HAP-1 (cell line): Measurements from ENCODE around the gene HNRNPL.
"Not testable (repeated sequence)": the region's sequence is repeated elsewhere in the genome, so short reads cannot be mapped to it uniquely, and the experiment has no call there.

Source experiments
- DNase-seq, 2 experiments: peaks; one replicate each; pipeline ENCODE4 v3.0.0-alpha.2; 2016 to 2020; ENCODE audit warnings: low spot score in 2 of 2
- H3K27me3 ChIP-seq: fragments of 250-450 bp; sonication (Bioruptor Pico); 2 replicates; pipeline ENCODE4 v1.5.1; 2020; ENCODE audit warnings: low read depth, mild to moderate bottlenecking, moderate library complexity
- H3K36me3 ChIP-seq: fragments of 250-450 bp; sonication (Bioruptor Pico); replicated peaks from 2 replicates; pipeline ENCODE4 v1.5.1; 2020; ENCODE audit warnings: mild to moderate bottlenecking
- H3K4me1 ChIP-seq: fragments of 250-450 bp; sonication (Bioruptor Pico); 2 replicates; pipeline ENCODE4 v1.5.1; 2020; ENCODE audit warnings: mild to moderate bottlenecking
- H3K4me3 ChIP-seq: fragments of 250-450 bp; sonication (Bioruptor Pico); 2 replicates; pipeline ENCODE4 v1.5.1; 2020; ENCODE audit warnings: mild to moderate bottlenecking, moderate library complexity
- H3K9me3 ChIP-seq: fragments of 250-450 bp; sonication (Bioruptor Pico); 2 replicates; pipeline ENCODE4 v1.5.1; 2020; ENCODE audit warnings: mild to moderate bottlenecking, moderate library complexity
- in situ Hi-C: fragments of 300-500 bp; cut with MboI; formaldehyde crosslinking; loops from 3 replicates; pipeline ENCODE4 v1.14.3; 2020; ENCODE audit warnings: low sequenced_read_pairs, inconsistent platforms, mixed read lengths

HNRNPL gene

DNA sequence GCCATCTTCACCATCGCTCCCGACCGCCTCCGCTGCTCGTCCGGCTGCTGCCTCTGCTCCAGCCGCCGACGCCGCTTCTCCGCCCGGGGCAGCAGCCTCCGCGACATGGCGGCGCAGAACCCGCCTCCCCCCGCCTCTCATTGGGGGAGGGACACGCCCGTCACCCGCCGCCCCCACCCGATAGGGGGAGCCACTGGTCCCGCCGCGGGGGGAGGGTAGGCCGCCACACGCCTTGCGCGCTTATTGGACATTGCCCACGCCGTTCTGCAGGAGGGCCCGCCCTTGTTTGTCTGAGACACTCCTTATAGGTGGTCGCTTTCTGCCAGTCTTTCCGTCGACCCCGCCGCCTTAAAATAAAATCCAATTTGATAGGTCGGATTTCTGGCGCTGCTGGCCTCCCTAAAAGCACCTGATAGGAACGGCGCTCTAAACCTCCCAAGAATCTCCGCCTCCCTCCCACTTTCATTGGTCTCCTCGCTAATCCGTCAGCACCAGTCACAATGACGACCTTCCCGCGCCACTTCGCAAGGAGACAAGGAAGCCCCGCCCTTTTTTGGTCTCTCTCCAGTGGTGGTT lies at the start of gene HNRNPL:
Gene HNRNPL, minus strand, starts transcription at position 127 of the 576 bp plus-strand sequence. Its CDS starts 20 bp downstream, at position 107.
- Histone ChIP-seq H3K27me3 (no peaks in the 10 kb centered on the region), H3K4me3 (peak within 1 kb of the TSS; percentile 46), H3K36me3 (peaks cover 46% of the 10 kb centered on the region), H3K9me3 (no peaks in the 10 kb centered on the region), H3K4me1 (peaks cover 23% of the 10 kb centered on the region)
- DNase-seq = peak; percentile 100
- in situ Hi-C loops = no loop called here

DNA sequence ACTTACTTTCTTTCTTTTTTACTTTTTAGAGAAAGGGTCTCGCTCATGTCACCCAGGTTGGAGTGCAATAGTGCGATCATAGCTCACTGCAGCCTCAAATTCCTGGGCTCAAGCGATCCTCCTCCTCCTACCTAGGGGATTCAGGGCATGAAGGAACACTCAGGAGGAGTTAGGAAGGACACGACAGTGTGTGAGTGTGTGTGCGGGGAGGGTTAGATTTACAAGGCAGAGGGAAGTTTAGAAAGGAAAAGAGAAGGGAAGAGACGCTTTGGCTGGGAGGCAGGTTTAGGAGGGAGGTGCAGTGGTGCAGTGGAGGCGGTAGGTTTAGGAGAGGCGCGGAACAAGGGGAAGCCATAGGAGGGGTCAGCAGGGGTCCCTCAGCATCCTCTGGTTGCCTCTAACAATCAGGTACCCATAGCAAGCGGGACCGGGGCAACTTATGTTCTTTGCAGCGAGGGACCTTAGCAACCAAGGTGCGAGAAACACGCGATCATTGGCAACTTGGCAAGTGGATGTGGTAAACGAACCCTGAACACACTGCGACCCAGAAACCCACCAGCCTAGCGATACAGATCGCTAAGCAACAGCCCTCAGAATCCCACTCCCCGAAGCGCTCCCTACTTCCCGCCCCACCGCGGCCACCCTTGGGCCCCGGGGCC lies 49.1 kb upstream of the HNRNPL start:
- no peaks in the 10 kb centered on the region for H3K36me3 ChIP-seq
- in situ Hi-C loops = no loop called here
- DNase-seq = peak; percentile 23 to 38
- peaks cover 28% of the 10 kb centered on the region for H3K4me1 ChIP-seq
- peak overlapping the region; percentile 55 for H3K4me3 ChIP-seq
- no peaks in the 10 kb centered on the region for H3K9me3 ChIP-seq
- H3K27me3 ChIP-seq = no peaks in the 10 kb centered on the region

DNA sequence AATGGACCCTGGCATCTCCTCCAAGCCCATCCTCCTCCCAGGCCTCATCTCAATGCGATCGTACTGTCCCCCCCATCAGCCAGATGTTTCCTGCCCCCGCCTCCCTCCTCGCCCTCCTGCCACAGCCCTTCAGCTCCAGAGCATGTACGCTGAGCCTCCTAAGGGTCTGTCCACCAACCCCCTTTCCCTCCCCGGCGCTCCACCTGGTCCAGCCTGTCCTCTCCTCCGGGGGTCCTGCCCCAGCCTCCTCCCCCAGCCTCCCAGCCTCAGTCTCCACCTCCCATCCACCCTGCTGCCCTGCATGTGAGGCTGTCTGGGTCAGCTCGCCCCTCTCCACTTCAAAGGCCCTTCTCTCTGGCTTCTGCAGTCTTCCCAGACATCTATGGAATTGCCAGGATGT lies 45.2 kb upstream of the HNRNPL start:
- Histone ChIP-seq H3K36me3 (no peaks in the 10 kb centered on the region), H3K9me3 (no peaks in the 10 kb centered on the region), H3K27me3 (no peaks in the 10 kb centered on the region), H3K4me3 (no peak overlapping the region), H3K4me1 (peaks cover 6% of the 10 kb centered on the region)
- no peak for DNase-seq
- in situ Hi-C loops = no loop called here

DNA sequence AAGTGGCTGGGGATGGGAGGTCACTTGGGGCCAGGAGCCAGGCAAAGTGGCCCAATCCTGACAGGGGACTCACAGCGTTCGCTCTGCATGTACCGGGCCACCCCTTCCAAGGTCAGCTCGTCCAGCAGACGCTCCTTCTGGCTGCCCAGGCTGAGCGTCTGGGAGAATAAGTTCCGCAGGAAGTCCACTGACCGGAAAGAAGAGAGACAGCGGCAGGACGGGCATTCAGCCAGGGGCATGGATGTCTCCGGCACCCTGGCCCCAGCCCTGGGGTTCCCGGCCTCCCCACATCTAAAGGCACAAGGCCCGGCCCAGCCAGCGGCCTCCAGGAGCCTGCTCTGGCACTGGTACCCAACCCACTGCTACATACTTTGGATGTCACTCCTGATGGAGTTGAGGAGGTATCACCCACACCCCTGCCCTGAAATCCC lies 43.6 kb upstream of the HNRNPL start:
- Histone ChIP-seq H3K4me1 (no peaks in the 10 kb centered on the region; the same call in 1 of the 2 replicates), H3K27me3 (no peaks in the 10 kb centered on the region), H3K9me3 (no peaks in the 10 kb centered on the region), H3K4me3 (no peak overlapping the region), H3K36me3 (no peaks in the 10 kb centered on the region; the same call in 1 of the 2 replicates)
- in situ Hi-C loops = no loop called here
- no peak for DNase-seq

DNA sequence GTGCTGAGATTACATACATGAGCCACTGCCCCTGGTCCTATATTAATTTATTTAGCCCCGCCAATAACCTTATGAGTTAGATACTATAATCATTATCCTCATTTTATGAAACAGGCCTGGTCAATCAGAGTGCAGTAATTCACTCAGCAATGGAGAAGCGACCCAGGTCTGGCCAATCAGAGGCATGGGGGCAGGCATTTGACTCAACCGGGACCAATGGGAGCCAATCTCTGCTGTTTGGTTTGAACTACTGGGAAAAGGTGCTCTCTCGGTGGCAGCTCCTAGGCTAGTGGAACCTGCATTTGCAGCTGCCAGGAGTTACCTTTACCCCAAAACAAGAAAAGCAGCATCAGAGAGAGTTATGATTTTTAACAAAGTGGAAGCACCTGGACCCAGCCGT lies 43.1 kb upstream of the HNRNPL start:
- Histone ChIP-seq H3K9me3 (no peaks in the 10 kb centered on the region), H3K4me1 (no peaks in the 10 kb centered on the region), H3K36me3 (no peaks in the 10 kb centered on the region; the same call in 1 of the 2 replicates), H3K27me3 (no peaks in the 10 kb centered on the region), H3K4me3 (no peak overlapping the region)
- in situ Hi-C loops = no loop called here
- DNase-seq = no peak

DNA sequence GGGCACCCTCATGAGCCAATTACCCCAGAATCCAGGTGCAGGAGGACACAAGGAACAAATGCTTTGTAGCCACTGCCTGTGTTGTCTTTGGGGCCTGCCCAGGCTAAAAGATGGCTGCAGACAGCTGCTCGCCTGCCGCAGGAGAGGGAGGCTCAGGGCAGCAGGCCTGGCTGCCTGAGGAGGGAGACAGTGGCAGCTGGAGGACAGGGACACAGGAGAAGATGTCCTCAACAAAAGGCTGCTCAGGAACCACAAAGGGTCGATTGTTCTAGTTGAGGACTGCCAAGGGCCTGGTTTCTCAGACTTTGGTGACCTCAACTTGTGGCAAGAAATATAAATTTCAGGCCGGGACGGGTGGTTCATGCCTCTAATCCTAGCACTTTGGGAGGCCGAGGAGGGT lies 42.0 kb upstream of the HNRNPL start:
- no peaks in the 10 kb centered on the region; the same call in none of the 2 replicates for H3K36me3 ChIP-seq

DNA sequence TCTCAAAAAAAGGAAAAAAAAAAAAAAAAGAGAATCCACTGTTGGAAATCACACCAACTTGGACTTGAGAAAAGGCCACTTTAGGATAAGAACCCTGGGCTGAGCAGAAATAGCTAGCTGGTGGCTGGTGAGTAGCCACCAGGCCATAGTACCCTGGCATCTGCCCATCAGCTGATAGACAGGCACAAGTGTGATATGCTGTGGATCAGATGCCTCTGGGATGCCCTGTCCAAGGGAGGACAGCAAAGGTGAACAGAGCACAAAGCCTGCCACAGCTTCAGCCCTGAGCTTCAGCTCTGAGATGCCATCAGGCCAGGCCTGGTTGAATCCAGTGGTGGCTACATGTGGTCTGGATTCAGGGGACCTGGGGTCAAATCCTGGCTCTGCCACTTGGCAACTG lies 40.9 kb upstream of the HNRNPL start:
- no peaks in the 10 kb centered on the region; the same call in none of the 2 replicates for H3K36me3 ChIP-seq
- no peak for DNase-seq
- in situ Hi-C loops = no loop called here
- no peaks in the 10 kb centered on the region for H3K9me3 ChIP-seq
- no peak overlapping the region for H3K4me3 ChIP-seq
- H3K4me1 ChIP-seq = no peaks in the 10 kb centered on the region
- no peaks in the 10 kb centered on the region for H3K27me3 ChIP-seq

More for the DNA sequence above, 42.0 kb upstream of the HNRNPL start:
- DNase-seq = no peak
- no peaks in the 10 kb centered on the region for H3K27me3 ChIP-seq
- H3K4me1 ChIP-seq = no peaks in the 10 kb centered on the region
- no peak overlapping the region for H3K4me3 ChIP-seq
- in situ Hi-C loops = no loop called here
- no peaks in the 10 kb centered on the region for H3K9me3 ChIP-seq

DNA sequence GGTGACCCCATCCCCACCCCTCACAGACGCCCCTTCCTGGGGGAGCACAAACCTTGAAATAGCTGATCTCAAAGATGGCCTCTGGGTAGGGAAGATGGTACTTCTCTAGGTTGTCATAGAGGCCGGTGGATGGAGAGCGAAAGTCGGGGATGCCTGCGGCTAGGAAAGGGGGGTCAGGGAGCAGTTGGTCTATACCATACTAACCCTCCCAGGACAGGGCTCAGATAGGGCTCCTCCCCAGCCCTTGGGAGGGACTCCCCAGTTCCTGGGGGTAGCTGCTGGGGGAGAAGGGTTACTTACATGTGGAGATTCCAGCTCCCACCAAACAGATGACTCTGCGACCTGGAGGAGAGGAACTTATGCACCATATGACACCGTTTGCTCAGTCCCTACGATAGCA lies 40.0 kb upstream of the HNRNPL start:
- Histone ChIP-seq H3K4me3 (no peak overlapping the region), H3K27me3 (no peaks in the 10 kb centered on the region), H3K36me3 (no peaks in the 10 kb centered on the region; the same call in none of the 2 replicates), H3K9me3 (no peaks in the 10 kb centered on the region), H3K4me1 (no peaks in the 10 kb centered on the region)
- in situ Hi-C loops = no loop called here
- no peak for DNase-seq

DNA sequence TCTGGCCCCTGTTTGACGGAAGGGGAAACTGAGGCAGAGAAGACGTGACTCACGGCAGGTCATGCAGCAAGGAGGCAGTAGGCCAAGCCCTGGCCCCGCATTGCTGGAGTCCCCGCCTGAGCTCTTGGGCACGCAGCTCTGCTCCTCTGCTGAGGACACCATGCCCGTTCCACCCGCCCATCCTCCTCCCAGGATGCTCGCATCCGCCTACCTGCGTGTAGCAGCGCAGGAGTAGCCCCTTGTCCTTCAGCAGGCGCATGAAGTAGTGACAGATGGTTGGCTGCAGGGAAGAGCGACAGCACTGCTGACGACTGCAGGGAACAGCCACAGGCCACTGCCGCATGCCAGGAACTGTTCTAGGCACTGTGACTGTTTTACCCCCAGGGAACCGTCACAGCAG lies 39.1 kb upstream of the HNRNPL start:
- Histone ChIP-seq H3K9me3 (no peaks in the 10 kb centered on the region), H3K4me1 (no peaks in the 10 kb centered on the region), H3K27me3 (no peaks in the 10 kb centered on the region), H3K4me3 (no peak overlapping the region), H3K36me3 (no peaks in the 10 kb centered on the region; the same call in none of the 2 replicates)
- in situ Hi-C loops = no loop called here
- DNase-seq = no peak

DNA sequence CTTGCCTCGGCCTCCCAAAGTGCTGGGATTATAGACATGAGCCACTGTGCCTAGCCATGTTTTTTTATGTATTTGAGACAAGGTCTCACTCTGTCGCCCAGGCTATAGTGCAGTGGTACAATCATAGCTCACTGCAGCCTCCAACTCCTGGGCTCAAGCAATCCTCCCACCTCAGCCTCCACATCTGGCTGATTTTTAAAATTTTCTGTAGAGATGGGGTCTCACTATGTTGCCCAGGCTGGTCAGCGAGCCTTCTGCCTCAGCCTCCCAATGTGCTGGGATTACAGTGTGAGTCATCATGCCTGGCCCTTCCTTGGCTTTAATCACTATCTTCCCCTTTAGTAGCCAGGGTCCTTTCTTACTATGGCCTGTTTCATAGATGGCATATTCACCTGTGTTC lies 34.9 kb upstream of the HNRNPL start:
- H3K27me3 ChIP-seq, H3K4me3 ChIP-seq, H3K36me3 ChIP-seq, in situ Hi-C loops, H3K9me3 ChIP-seq, DNase-seq, H3K4me1 ChIP-seq: not testable (repeated sequence)

DNA sequence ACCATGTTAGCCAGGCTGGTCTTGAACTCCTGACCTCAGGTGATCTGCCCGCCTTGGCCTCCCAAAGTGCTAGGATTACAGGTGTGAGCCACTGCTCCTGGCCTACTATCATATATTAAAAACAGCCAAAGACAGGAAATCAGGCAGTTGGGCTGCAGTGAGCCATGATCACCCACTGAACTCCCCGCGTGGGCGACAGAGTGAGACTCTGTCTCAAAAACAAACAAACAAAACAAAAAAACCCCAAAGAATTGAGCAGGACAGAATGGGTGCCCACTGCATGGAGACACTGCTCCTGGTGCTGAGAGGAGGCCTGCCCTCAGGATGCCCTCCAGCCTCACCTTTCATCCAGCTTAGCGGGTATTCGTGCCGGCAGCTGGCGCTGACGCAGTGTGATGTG lies 33.5 kb upstream of the HNRNPL start:
- H3K4me1 ChIP-seq = no peaks in the 10 kb centered on the region
- no peaks in the 10 kb centered on the region; the same call in 1 of the 2 replicates for H3K36me3 ChIP-seq

DNA sequence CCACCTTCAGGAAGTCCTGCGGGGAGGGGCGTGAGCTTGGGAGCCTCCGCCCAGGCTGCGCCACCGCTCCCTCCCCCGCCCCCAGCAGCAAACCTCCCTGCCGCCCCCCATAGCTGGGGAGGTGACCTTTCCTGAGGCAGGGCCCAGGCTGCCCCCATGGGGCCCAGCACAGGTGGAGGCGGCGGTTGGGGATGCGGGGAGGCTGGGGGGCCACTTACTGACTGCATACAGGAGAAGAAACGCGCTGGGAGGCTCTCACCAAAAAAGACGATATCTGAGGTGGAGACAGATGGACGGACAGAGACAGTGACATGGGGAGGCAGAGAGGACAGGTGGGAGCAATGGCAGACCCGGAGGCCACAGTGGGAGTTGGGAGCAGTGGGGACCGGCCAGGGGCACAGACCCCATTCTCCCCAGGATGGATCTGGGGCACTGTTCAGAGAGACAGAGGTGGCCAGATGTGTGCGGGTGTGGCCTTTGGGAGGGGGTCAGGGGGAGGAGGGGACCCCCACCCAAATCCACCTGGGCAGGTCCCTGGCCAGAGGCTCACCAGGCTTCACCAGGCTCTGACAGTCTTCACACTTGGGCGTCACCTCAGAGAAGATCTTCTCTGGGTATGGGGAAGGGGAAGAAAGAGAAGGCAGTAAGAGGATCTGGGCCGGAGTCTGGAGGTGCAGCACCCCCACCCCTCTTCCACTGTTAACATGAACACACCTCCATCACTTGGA lies 31.3 kb upstream of the HNRNPL start:
- H3K4me3 ChIP-seq = no peak overlapping the region
- H3K9me3 ChIP-seq = no peaks in the 10 kb centered on the region
- no peak for DNase-seq
- in situ Hi-C loops = no loop called here
- H3K4me1 ChIP-seq = no peaks in the 10 kb centered on the region
- H3K36me3 ChIP-seq = no peaks in the 10 kb centered on the region
- H3K27me3 ChIP-seq = no peaks in the 10 kb centered on the region

More for the DNA sequence above, 33.5 kb upstream of the HNRNPL start:
- Histone ChIP-seq H3K9me3 (no peaks in the 10 kb centered on the region), H3K4me3 (no peak overlapping the region), H3K27me3 (no peaks in the 10 kb centered on the region)
- DNase-seq = no peak
- in situ Hi-C loops = no loop called here

DNA sequence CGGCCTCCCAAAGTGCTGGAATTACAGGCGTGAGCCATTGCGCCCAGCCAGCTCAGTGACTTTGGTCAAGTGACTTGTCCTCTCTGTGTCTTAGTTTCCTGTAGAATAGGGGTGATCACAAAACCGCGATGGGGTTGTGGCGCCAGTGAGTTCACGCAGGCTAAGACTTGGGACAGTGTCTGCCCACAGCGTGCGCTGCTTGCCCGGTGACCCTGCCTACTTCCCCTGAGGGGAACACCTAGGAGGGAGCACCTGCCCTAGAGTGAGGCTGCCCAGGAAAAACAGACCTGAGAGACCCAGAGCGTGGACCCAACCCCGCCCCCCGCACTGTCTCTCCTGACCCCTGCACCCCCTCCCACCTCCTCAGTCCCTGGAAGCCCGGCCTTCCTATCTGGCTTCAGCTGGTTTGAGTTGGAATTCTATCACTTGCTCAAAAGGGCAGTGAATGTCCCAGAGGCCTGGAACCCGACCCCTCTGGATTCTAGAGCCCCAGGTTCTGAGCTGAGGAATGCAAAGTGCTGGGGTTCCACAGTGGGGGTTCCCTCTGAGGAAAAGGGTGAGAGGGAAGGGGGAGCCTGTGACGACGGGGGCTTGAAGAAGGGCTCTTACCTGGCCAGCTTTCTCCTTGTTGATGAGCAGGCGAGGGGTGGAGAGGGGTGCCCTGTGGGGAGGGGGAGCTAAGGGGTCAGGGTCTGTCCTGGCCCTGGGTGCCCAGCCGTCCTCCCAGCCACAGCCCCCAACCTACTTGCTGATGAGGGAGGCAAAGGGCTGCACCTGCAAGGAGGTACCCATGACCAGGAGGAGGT lies 30.5 kb upstream of the HNRNPL start:
- DNase-seq = no peak
- Histone ChIP-seq H3K27me3 (no peaks in the 10 kb centered on the region), H3K9me3 (no peaks in the 10 kb centered on the region), H3K36me3 (no peaks in the 10 kb centered on the region), H3K4me3 (no peak overlapping the region), H3K4me1 (no peaks in the 10 kb centered on the region)
- in situ Hi-C loops = no loop called here
